Activated T-cell treated with anti-CD3 and anti-CD28 coated beads, Interleukin-2, amount 50 U/mL, for 1 hour (primary cell): ENCODE data around the gene SH3BGRL3.
A peak's percentile ranks its signal among the peaks of the same experiment; 100 is the strongest.
"Not testable (repeated sequence)": the region's sequence is repeated elsewhere in the genome, so short reads cannot be mapped to it uniquely, and the experiment has no call there.

ENCODE experiments used
- DNase-seq: peaks from one replicate; pipeline ENCODE4 v3.0.0-alpha.2; 2020

The SH3BGRL3 gene

GRCh38 chr1:26279456-26280332, at the start of gene SH3BGRL3:
TSS of gene SH3BGRL3 (plus strand) at chr1:26280086. CDS start at chr1:26280156, 70 bp downstream.
- peak; percentile 88 for DNase-seq

- not testable (repeated sequence) for DNase-seq
Observed at GRCh38 chr1:26230682-26231081, 49.2 kb upstream of the SH3BGRL3 start.

- peak; percentile 99 for DNase-seq
Observed at GRCh38 chr1:26233903-26234643, 45.8 kb upstream of the SH3BGRL3 start, which contains the start of gene CEP85. TSS of gene CEP85 (plus strand) at chr1:26234200. CDS start at chr1:26239784, 5,584 bp downstream.

GRCh38 chr1:26234644-26235370, 45.1 kb upstream of the SH3BGRL3 start:
- DNase-seq: no peak

- DNase-seq: no peak
Observed at GRCh38 chr1:26237230-26237966, 42.5 kb upstream of the SH3BGRL3 start.

GRCh38 chr1:26239936-26240335, 40.0 kb upstream of the SH3BGRL3 start:
- DNase-seq: no peak

GRCh38 chr1:26252718-26253117, 27.2 kb upstream of the SH3BGRL3 start:
- no peak for DNase-seq

GRCh38 chr1:26254404-26254803, 25.5 kb upstream of the SH3BGRL3 start:
- DNase-seq: no peak

GRCh38 chr1:26257222-26257621, 22.7 kb upstream of the SH3BGRL3 start:
- DNase-seq: no peak

- no peak for DNase-seq
Observed at GRCh38 chr1:26259005-26259404, 20.9 kb upstream of the SH3BGRL3 start.

GRCh38 chr1:26259578-26259977, 20.3 kb upstream of the SH3BGRL3 start:
- DNase-seq: no peak

GRCh38 chr1:26263212-26263611, 16.7 kb upstream of the SH3BGRL3 start:
- no peak for DNase-seq

- no peak for DNase-seq
Observed at GRCh38 chr1:26265405-26265804, 14.5 kb upstream of the SH3BGRL3 start.

- DNase-seq: no peak
Observed at GRCh38 chr1:26268290-26269197, 11.3 kb upstream of the SH3BGRL3 start.

- no peak for DNase-seq
Observed at GRCh38 chr1:26269198-26269550, 10.7 kb upstream of the SH3BGRL3 start.

- DNase-seq: no peak
Observed at GRCh38 chr1:26274801-26275425, 5.0 kb upstream of the SH3BGRL3 start.

- DNase-seq: peak; percentile 82
Observed at GRCh38 chr1:26275580-26276431, 4.1 kb upstream of the SH3BGRL3 start.

GRCh38 chr1:26276432-26276838, 3.5 kb upstream of the SH3BGRL3 start:
- no peak for DNase-seq

- DNase-seq: no peak
Observed at GRCh38 chr1:26277261-26277661, 2.6 kb upstream of the SH3BGRL3 start.

- DNase-seq: no peak
Observed at GRCh38 chr1:26277719-26278118, 2.2 kb upstream of the SH3BGRL3 start.
